GM12891 (cell line): Measurements from ENCODE around the gene PDE3A.

Experiments
- POLR2A ChIP-seq: IDR thresholded peaks from 2 replicates; pipeline ENCODE4 v1.6.1; 2011; ENCODE audit warnings: low read depth, low read length, control low read depth
- POLR2AphosphoS5 ChIP-seq: IDR thresholded peaks from 2 replicates; pipeline ENCODE4 v1.6.1; 2011; ENCODE audit warnings: low read depth, low read length, control low read depth
- POU2F2 ChIP-seq: IDR thresholded peaks from 2 replicates; pipeline ENCODE4 v1.6.1; 2011; ENCODE audit warnings: low read depth, mild to moderate bottlenecking, control low read depth, low read length, moderate library complexity
- TAF1 ChIP-seq: IDR thresholded peaks from 2 replicates; pipeline ENCODE4 v1.6.1; 2011; ENCODE audit warnings: low read depth, low read length, control low read depth

GRCh38 chr12:20592556-20592955 is 224.2 kb downstream of the PDE3A start:
- TF ChIP-seq POLR2A (no peak), POLR2AphosphoS5 (no peak), TAF1 (no peak), POU2F2 (no peak)
